ENCODE results near the gene SHC2. TPM values are rescaled to one million over a fixed set of nuclear protein-coding genes. Genes with fewer than 3 reads are reported as not detected.

Gene SHC2
- total and polyA plus RNA-seq, 11 donors: 6.7 to 35.8 (median 14.6) TPM

DNA sequence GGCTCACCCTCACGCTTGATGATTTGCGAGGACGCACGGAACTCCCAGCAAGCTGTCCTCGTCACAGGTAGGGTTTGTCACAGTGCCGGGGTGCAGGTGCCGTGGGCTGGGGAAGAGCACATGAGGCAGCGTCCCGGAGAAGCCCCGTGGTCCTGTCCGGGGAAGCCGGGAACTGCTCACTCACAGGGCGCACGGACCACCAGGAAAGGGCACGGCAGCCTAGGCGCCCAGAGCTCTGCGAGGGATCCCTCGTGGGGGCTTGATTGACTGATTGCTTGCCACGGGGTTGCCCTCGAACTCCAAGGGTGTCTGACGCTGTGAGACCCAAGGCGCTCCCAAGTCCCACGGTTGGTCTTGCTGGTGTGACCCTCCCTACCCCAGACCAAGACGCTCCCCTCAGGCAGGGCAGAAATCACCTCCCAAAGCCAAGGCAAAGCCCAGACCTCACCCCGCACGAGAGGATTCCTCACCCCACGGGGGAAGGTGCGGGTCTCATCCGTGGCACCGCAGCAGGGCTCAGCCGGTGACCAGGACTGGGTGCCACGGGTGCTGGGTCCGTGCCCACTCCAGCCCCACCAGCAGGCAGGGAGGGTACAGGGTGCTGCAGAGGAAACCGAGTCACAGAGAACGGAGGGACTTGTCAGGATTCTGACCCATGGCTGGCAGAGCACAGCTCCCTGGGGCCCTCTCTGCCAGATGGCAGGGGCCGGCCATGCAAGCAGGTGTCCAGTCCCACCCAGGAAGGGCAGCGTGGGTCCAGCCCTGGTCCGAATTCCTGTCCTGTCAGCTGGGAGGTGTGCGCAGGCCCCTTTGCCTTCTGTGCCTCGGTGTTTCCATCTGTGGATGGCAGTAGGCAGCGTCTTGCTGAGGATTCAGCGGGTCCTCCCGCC, 59.6 kb downstream of the SHC2 start:
- peak in 2 of 5 donors; percentile 14 to 27 for DNase-seq
- no peak for TF ChIP-seq POLR2A (IDR thresholded peaks at IDR 0.05)
- TF ChIP-seq, protein P1, sequence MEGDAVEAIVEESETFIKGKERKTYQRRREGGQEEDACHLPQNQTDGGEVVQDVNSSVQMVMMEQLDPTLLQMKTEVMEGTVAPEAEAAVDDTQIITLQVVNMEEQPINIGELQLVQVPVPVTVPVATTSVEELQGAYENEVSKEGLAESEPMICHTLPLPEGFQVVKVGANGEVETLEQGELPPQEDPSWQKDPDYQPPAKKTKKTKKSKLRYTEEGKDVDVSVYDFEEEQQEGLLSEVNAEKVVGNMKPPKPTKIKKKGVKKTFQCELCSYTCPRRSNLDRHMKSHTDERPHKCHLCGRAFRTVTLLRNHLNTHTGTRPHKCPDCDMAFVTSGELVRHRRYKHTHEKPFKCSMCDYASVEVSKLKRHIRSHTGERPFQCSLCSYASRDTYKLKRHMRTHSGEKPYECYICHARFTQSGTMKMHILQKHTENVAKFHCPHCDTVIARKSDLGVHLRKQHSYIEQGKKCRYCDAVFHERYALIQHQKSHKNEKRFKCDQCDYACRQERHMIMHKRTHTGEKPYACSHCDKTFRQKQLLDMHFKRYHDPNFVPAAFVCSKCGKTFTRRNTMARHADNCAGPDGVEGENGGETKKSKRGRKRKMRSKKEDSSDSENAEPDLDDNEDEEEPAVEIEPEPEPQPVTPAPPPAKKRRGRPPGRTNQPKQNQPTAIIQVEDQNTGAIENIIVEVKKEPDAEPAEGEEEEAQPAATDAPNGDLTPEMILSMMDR (IDR thresholded peaks at IDR 0.05): no peak
- Histone ChIP-seq H3K4me1 (no peaks in the 10 kb centered on the region), H3K27me3 (peaks cover 0 to 36% (median 9%) of the 10 kb centered on the region in 9 donors), H3K9me3 (no peaks in the 10 kb centered on the region), H3K27ac (no peak overlapping the region), H3K36me3 (no peaks in the 10 kb centered on the region), H3K4me3 (peak overlapping the region in 1 of 12 donors; percentile 34)
- WGBS, 4 donors: 82 to 93% (median 86%) methylated on average over 21 to 43 of the region's 43 CpGs
- ATAC-seq: peak in 1 of 4 donors; percentile 21
- intact Hi-C loops (cut with DNase I): no loop called here

DNA sequence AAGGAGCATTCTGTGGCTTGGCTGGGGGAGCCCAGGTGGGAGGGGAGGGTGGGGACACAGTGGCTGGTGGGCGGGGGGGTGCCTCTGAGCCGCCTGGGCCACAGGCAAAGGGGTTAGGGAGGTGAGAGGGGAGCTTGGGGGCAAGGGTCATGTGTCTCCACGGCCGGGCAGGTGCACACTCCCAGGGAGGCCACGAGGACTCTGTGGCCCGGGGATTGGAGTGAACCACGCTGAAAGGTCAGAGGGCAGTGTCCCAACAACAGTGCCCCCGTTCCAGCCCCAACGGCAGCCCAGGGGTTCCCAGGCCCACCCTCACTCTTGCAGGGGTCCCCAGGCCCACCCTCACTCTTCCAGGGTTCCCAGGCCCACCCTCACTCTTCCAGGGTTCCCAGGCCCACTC, 61.5 kb downstream of the SHC2 start:
- no peaks in the 10 kb centered on the region for H3K36me3 ChIP-seq
- H3K27me3 ChIP-seq: peaks cover 0 to 27% (median 9%) of the 10 kb centered on the region in 9 donors
- TF ChIP-seq POLR2A (IDR thresholded peaks at IDR 0.05): no peak
- TF ChIP-seq, protein P1 (IDR thresholded peaks at IDR 0.05): no peak
- 78 to 88% (median 84%) methylated on average over 8 to 9 of the region's 9 CpGs for WGBS, 4 donors
- DNase-seq (peak in 1 of 5 donors; percentile 12), ATAC-seq (no peak)
- H3K27ac ChIP-seq: no peak overlapping the region
- intact Hi-C loops (cut with DNase I): loop anchor here in 2 of 10 donors (10.0 kb wide), 2 partner anchors 75 to 85 kb away; a partner anchor contains a TSS
- no peaks in the 10 kb centered on the region for H3K4me1 ChIP-seq
- no peaks in the 10 kb centered on the region for H3K9me3 ChIP-seq
- no peak overlapping the region for H3K4me3 ChIP-seq

DNA sequence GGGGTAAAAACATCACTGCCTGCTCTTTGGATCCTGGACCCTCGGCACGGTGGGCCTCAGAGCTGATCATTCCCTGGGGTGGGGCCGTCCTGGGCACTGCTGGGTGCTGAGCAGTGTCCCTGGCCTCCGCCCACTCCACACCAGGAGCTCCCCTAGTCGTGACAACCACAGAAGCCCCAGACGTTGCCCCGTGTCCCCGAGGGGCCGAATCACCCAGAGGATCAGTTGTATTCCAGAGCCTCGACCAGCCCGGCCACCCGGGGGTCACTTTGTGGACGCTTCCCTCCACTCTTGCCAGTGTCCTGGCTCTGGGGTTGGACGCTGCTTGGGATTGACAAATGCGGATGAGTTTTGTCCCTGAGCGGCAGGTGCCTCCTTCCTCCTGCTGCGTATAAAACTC, 62.1 kb downstream of the SHC2 start:
- intact Hi-C loops (cut with DNase I): loop anchor here in 2 of 10 donors (10.0 kb wide), 2 partner anchors 76 to 86 kb away; a partner anchor contains a TSS
- H3K27me3 ChIP-seq: peaks cover 0 to 27% (median 9%) of the 10 kb centered on the region in 9 donors
- no peak overlapping the region for H3K4me3 ChIP-seq
- no peak overlapping the region for H3K27ac ChIP-seq
- no peaks in the 10 kb centered on the region for H3K36me3 ChIP-seq
- no peaks in the 10 kb centered on the region for H3K4me1 ChIP-seq
- H3K9me3 ChIP-seq: no peaks in the 10 kb centered on the region
- WGBS, 4 donors: 82 to 86% (median 83%) methylated on average over 17 of the region's 17 CpGs
- DNase-seq (peak in 1 of 5 donors; percentile 15), ATAC-seq (no peak)
- TF ChIP-seq, protein P1 (IDR thresholded peaks at IDR 0.05): no peak
- TF ChIP-seq POLR2A (IDR thresholded peaks at IDR 0.05): no peak

DNA sequence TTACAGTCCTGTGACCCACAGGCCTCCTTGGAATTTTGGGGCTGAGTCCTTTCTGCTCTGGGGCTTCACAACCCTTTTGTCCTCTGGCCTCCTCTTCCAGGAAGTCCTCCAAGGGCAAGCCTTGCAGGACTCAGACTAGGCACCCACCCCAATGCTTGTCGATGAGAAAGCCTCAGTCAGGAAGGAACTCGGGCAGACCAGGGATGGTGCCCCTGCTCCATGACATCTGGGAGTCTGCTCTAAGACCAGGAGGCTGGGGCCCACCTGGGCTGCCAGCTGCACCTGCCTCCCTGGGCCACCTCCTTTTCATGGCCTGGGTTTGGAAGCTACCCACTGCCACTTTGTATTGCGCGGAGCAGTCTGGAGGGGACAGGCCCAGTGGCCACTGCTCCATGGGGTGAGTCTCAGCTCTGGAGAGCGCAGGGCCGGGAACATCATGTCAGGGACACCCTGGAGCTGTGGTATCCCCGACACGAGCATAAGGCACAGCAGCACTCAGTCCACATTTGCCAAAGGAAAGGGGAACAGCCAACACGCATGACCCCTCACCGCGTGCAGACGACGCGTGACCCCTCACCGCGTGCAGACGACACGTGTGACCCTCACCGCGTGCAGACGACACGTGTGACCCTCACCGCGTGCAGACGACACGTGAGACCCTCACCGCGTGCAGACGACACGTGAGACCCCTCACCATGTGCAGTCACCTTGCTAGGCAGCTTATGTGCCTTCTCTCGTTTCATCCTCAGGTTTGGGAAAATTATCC, 62.7 kb downstream of the SHC2 start:
- H3K9me3 ChIP-seq: no peaks in the 10 kb centered on the region
- peaks cover 0 to 21% (median 4%) of the 10 kb centered on the region in 9 donors for H3K27me3 ChIP-seq
- intact Hi-C loops (cut with DNase I): loop anchor here in 2 of 10 donors (10.0 kb wide), 2 partner anchors 77 to 87 kb away; a partner anchor contains a TSS
- H3K4me3 ChIP-seq: no peak overlapping the region
- no peaks in the 10 kb centered on the region for H3K36me3 ChIP-seq
- no peak for ATAC-seq
- TF ChIP-seq, protein P1 (IDR thresholded peaks at IDR 0.05): no peak
- TF ChIP-seq POLR2A (IDR thresholded peaks at IDR 0.05): no peak
- no peaks in the 10 kb centered on the region for H3K4me1 ChIP-seq
- no peak overlapping the region for H3K27ac ChIP-seq
- WGBS, 4 donors: 89 to 92% (median 90%) methylated on average over 30 to 31 of the region's 31 CpGs
- peak in 1 of 5 donors; percentile 9 for DNase-seq
